NCI-H2227 (cell line): Measurements from ENCODE around the gene NRXN3.
"Not testable (repeated sequence)": the region's sequence is repeated elsewhere in the genome, so short reads cannot be mapped to it uniquely, and the experiment has no call there.

Experiments used
- DNase-seq: peaks from one replicate; lab custom pipeline; 2025; ENCODE audit not compliant: unreplicated experiment; lab: John Stamatoyannopoulos, UW

Gene NRXN3

GRCh38 chr14:78975734-78976133, 805.6 kb downstream of the NRXN3 start:
- DNase-seq: no peak

- DNase-seq: no peak
Measured at GRCh38 chr14:78978896-78979295, 808.7 kb downstream of the NRXN3 start.

GRCh38 chr14:78982551-78982950, 812.4 kb downstream of the NRXN3 start:
- no peak for DNase-seq

- DNase-seq: no peak
Measured at GRCh38 chr14:78983126-78983525, 813.0 kb downstream of the NRXN3 start.

- no peak for DNase-seq
Measured at GRCh38 chr14:78985668-78986381, 815.7 kb downstream of the NRXN3 start.

GRCh38 chr14:78986989-78987388, 816.8 kb downstream of the NRXN3 start:
- DNase-seq: no peak

GRCh38 chr14:78989221-78989620, 819.0 kb downstream of the NRXN3 start:
- DNase-seq: no peak

- no peak for DNase-seq
Measured at GRCh38 chr14:78992867-78993266, 822.7 kb downstream of the NRXN3 start.

- peak; percentile 59 for DNase-seq
Measured at GRCh38 chr14:78997811-78998210, 827.6 kb downstream of the NRXN3 start.

GRCh38 chr14:79009286-79009685, 839.1 kb downstream of the NRXN3 start:
- DNase-seq: no peak

GRCh38 chr14:79011091-79011919, 841.1 kb downstream of the NRXN3 start:
- DNase-seq: peak; percentile 54

- no peak for DNase-seq
Measured at GRCh38 chr14:79011920-79012204, 841.7 kb downstream of the NRXN3 start.

GRCh38 chr14:79016828-79017505, 846.8 kb downstream of the NRXN3 start:
- no peak for DNase-seq

- DNase-seq: no peak
Measured at GRCh38 chr14:79017561-79017960, 847.4 kb downstream of the NRXN3 start.

- no peak for DNase-seq
Measured at GRCh38 chr14:79018836-79019235, 848.7 kb downstream of the NRXN3 start.

- DNase-seq: not testable (repeated sequence)
Measured at GRCh38 chr14:79019898-79020297, 849.7 kb downstream of the NRXN3 start.

- DNase-seq: no peak
Measured at GRCh38 chr14:79021766-79022165, 851.6 kb downstream of the NRXN3 start.

GRCh38 chr14:79027138-79027537, 857.0 kb downstream of the NRXN3 start:
- DNase-seq: no peak

- no peak for DNase-seq
Measured at GRCh38 chr14:79028281-79028680, 858.1 kb downstream of the NRXN3 start.

- DNase-seq: no peak
Measured at GRCh38 chr14:79036441-79036840, 866.3 kb downstream of the NRXN3 start.

GRCh38 chr14:79037106-79037505, 866.9 kb downstream of the NRXN3 start:
- no peak for DNase-seq

GRCh38 chr14:79037593-79037992, 867.4 kb downstream of the NRXN3 start:
- no peak for DNase-seq
